Ectodermal cell (in vitro differentiated cells): ENCODE results near the gene GAL3ST2.

Experiments used
- H3K27ac ChIP-seq: 2 replicates; pipeline ENCODE4 v1.7.0; 2013; ENCODE audit warnings: mild to moderate bottlenecking, low read depth, low read length; ENCODE audit not compliant: insufficient read depth, poor library complexity, severe bottlenecking
- H3K27me3 ChIP-seq: 2 replicates; pipeline ENCODE4 v1.7.0; 2013; ENCODE audit warnings: mild to moderate bottlenecking, low read length; ENCODE audit not compliant: insufficient read depth, control insufficient read depth, poor library complexity, severe bottlenecking
- H3K36me3 ChIP-seq: one replicate; pipeline ENCODE4 v1.7.0; 2013; ENCODE audit warnings: low read length; ENCODE audit not compliant: control insufficient read depth, insufficient read depth
- H3K4me1 ChIP-seq: one replicate; pipeline ENCODE4 v1.7.0; 2013; ENCODE audit warnings: low read length; ENCODE audit not compliant: control insufficient read depth, insufficient read depth
- H3K4me3 ChIP-seq: 2 replicates; pipeline ENCODE4 v1.7.0; 2013; ENCODE audit warnings: low read depth, low read length, control low read depth; ENCODE audit not compliant: insufficient read depth
- H3K9me3 ChIP-seq: 2 replicates; pipeline ENCODE4 v1.7.0; 2013; ENCODE audit warnings: mild to moderate bottlenecking, low read length, moderate library complexity; ENCODE audit not compliant: control insufficient read depth
- WGBS, 2 experiments: methylation state at CpG; one replicate each; pipeline ENCODE4 v1.1.7; 2013; ENCODE audit warnings: missing lambda C conversion rate in 2 of 2; 5-methylcytosine and 5-hydroxymethylcytosine counted together

Gene GAL3ST2

DNA sequence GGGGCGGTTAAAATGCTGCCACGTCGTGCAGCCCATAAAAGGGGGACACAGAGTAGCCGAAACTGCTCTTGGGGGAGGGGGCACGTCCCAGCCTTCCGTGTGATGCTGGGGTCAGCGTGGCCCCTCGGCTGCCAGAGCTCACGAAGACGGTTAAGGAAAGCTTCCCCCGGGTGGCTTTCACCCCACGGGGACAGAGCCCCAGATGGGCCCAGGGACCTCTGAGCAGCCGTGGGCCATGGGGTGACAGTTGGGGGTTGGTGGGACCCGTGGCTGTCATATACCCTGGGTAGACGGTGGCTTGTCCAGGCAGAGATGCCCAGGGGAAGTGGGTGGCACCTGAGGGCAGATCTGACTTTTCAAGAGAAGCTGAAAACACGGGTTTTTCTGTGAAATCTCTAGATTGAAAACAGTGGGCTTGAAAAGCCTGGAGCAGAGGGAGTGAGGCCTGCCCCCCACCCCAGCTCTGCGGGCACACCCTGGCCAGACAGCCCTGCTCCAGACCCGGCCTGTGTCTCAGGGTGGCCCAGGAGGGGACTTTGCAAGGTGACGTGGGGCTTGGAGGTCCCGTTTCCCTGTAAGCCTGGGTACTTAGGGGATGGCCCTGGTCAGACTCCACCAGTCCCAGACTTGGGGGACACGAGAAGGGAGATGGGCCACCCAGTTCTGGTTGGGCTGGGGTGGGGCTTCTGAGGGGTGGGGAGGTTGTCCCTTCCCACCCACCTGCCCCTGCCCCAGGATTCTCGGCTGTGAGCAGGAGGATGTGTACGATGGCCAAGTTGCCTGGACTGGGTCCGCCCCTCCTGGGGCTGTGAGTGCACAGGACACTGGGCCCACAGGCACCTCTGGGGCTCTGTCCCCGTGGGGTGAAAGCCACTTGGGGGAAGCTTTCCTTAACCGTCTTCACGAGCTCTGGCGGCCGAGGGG, 33.0 kb downstream of the GAL3ST2 start:
- Histone ChIP-seq H3K4me3 (no peak overlapping the region), H3K27ac (no peak overlapping the region), H3K9me3 (no peaks in the 10 kb centered on the region), H3K36me3 (no peaks in the 10 kb centered on the region), H3K27me3 (peaks cover 4% of the 10 kb centered on the region), H3K4me1 (peaks cover 23% of the 10 kb centered on the region)
- WGBS, 2 experiments: 88 to 89% methylated on average over 29 of the region's 29 CpGs

DNA sequence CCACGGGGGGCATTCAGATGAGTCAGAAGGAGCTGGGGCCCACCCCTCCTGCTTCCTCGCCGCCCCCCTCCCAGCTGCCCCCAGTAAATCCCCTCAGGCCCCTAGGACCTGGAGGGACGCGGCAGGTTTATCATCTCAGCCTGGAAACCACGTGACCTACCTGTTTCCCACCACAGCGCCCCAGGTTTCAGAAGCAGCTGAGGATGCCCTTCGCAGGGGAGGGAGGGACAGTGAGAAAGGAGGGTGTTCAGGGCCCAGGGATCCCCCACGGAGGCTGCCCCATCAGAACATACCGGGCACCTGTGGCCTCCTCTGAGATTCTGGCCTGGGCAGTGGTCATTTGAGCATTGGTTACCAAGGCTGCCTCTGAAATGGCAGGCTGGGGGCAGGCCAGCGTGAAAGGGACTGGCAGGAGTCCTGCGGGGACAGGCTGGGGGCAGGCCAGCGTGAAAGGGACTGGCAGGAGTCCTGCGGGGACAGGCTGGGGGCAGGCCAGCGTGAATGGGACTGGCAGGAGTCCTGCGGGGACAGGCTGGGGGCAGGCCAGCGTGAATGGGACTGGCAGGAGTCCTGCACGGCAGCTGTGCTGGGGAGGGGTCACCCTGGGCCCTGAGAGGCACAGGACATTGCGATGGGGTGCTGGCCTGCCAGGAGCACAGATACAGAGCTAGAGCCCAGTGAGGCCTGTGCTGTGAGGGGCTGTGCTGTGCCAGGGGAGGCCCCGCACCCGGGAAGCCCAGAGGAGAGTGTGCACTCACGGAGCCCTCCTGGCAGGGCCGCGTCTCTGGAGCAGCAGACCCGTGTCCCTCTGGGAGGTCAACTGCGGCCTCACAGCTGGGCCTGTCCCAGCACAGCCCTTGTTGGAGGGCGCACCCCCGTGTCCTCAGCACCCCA, 33.9 kb downstream of the GAL3ST2 start:
- Histone ChIP-seq H3K36me3 (no peaks in the 10 kb centered on the region), H3K9me3 (no peaks in the 10 kb centered on the region), H3K4me1 (peaks cover 25% of the 10 kb centered on the region), H3K27ac (no peak overlapping the region), H3K27me3 (no peaks in the 10 kb centered on the region), H3K4me3 (no peak overlapping the region)
- WGBS, 2 experiments: 71 to 75% methylated on average over 28 of the region's 28 CpGs

DNA sequence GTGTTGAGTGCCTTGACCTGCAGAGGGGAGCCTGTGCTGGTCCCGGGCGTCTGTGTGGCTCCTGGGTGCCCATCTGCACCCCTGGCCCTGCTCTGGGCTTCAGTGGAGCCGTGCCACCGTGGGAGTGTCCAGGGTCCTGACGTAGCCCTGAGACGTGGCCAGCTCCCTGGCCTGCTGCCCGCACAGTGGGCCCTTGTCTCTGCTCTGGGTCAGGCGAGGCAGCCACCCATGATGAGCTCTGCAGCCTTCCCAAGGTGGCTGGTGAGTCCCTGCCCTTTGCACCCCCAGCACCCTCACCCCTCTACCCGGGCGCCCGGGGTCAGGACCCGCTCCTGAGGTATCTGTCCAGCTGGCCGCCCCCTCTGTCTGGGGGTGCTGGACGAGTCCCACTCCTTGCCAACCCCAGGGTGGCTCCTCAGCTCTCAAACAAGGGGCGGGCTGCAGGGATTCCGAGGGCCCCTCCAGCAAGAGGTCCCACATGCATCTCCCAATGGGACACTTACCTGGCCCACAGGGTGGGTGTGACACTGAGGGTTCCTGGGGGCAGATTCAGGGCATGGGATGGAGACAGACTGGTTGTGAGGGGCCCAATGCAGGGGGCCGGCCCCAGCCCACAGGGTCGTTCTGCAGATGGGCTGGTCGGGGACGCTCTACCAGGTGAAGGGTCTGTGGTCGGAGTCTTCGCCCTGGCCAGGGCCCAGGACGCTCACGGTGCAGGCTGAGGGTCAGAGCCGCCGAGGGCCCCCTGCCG, 34.8 kb downstream of the GAL3ST2 start:
- no peaks in the 10 kb centered on the region for H3K9me3 ChIP-seq
- H3K27ac ChIP-seq: no peak overlapping the region
- no peaks in the 10 kb centered on the region for H3K27me3 ChIP-seq
- no peaks in the 10 kb centered on the region for H3K36me3 ChIP-seq
- 93 to 94% methylated on average over 27 of the region's 27 CpGs for WGBS, 2 experiments
- H3K4me1 ChIP-seq: peaks cover 28% of the 10 kb centered on the region
- H3K4me3 ChIP-seq: no peak overlapping the region

DNA sequence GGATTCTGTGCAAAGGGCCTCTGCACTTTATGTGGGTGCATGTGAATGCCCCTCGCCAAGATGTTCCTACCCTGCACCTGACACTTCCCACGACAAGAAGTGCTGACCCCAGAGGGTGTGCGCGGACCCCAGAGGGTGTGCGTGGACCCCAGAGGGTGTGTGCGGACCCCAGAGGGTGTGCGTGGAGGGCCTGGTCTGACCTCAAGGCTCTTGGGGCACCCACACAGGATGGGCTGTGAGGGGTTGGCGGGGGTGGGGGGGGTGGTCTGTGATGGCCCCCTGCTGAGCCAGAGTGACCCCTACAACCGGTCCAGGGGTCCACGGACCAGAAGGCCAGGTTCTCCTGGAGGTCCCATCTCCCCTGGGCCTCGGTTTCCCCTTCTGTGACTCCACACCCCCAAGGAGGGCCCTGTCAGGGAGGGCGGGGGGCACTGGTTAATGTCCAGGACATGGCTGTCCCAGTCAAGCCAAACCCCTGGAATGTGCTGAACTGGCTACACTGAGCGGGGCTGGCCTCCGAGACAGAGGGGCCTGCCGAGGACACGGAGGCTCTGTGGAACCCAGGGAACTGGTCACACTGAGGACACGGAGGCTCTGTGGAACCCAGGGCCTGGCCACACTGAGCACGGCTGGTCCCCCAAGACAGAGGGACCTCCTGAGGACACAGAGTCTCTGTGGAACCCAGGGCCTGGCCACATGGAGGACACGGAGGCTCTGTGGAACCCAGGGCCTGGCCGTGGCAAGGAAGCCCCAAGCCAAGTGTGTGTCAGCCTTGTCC, 35.5 kb downstream of the GAL3ST2 start:
- Histone ChIP-seq H3K9me3 (no peaks in the 10 kb centered on the region), H3K4me1 (peaks cover 28% of the 10 kb centered on the region), H3K27ac (no peak overlapping the region), H3K4me3 (no peak overlapping the region), H3K27me3 (no peaks in the 10 kb centered on the region), H3K36me3 (no peaks in the 10 kb centered on the region)
- WGBS, 2 experiments: 90 to 91% methylated on average over 20 of the region's 20 CpGs

DNA sequence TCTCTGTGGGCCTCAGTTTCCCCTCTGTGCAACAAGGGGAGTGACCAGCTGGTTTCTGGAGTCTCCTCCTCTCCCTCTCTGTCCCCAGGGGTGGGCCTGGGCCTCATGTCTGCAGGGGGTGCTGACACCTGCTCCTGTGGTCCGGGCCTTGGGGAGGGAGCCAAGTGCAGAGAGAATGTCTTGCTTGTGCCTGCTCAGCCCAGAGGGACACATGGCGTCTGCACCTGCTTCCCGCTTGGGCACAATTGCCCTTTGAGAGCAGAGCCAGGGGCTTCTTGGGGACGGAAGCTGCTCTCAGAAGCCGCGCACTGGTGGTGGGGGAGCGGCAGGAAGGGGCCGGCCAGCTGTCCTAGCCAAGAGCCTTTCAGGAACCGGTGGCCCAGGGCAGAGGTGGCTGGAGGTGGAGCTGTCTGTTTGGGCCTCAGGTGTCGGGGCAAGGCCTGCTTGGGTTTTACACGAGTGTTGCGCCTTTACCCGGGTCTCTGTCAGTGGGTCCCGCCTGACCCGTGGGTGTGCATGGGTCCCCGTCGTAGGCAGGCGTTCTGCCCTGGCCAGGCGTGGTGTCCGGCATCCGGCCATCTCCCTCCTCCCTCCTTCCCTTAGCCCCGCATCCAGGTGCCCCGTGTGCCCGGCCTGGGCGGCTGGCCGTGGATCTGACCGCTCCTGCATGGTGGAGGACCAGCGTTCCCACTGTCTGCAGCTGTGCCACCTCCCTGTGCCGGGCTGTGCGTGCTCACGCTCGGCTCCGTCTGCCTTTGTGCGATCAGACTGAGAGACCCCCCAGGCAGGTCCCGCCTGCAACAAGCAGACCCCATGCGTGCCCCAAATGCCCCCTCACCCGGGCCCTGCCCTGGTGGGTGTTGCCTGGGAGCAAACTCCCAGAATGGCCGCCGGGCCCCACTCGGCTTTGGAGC, 36.4 kb downstream of the GAL3ST2 start:
- WGBS, 2 experiments: 92% methylated on average over 40 of the region's 40 CpGs
- peaks cover 28% of the 10 kb centered on the region for H3K4me1 ChIP-seq

DNA sequence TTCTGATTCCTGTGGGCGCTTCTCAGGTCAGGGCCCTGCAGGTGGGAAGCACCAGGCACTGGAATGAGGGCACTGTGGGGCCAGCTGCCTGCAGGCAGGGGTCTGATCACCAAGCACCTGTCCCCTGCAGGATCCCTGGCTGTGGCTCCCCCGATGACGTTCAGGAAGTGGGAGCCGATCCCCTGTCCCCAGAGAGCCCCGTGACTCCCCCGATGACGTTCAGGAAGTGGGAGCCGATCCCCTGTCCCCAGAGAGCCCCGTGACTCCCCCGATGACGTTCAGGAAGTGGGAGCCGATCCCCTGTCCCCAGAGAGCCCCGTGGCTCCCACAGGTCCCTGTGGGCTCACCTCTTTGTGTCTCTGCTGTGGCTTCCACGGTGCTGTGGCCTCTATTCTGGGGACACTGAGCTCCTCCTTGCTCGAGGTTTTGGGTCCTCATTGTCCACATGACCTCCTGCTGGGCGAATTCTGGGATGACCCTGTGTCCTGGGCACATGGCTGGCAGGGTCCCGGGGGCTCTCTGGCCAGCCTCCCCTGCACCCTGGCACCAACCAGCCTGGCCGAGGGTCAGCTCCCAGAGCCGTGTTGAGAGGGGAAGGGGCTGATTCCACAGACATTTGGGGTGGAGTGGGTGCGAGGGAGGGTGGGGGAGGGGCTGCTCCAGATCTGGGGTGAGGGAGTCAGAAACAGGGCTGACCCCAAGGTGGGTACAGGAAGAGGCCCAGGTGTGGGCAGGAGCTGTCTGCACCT, 37.2 kb downstream of the GAL3ST2 start:
- Histone ChIP-seq H3K9me3 (no peaks in the 10 kb centered on the region), H3K27me3 (no peaks in the 10 kb centered on the region), H3K27ac (no peak overlapping the region), H3K36me3 (no peaks in the 10 kb centered on the region), H3K4me3 (no peak overlapping the region), H3K4me1 (peaks cover 23% of the 10 kb centered on the region)
- WGBS, 2 experiments: 86 to 88% methylated on average over 20 of the region's 20 CpGs

More for the DNA sequence above, 36.4 kb downstream of the GAL3ST2 start:
- Histone ChIP-seq H3K4me3 (no peak overlapping the region), H3K27me3 (no peaks in the 10 kb centered on the region), H3K27ac (no peak overlapping the region), H3K36me3 (no peaks in the 10 kb centered on the region), H3K9me3 (no peaks in the 10 kb centered on the region)

DNA sequence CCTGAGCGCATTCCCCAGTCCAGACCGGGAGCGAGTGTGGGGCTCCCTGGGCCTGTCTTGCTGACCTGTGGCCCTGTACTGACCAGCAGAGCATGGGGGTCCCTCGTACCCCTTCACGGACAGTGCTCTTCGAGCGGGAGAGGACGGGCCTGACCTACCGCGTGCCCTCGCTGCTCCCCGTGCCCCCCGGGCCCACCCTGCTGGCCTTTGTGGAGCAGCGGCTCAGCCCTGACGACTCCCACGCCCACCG, 37.7 kb downstream of the GAL3ST2 start:
- peaks cover 23% of the 10 kb centered on the region for H3K4me1 ChIP-seq
- WGBS, 2 experiments: 93 to 94% methylated on average over 17 of the region's 17 CpGs
- no peaks in the 10 kb centered on the region for H3K36me3 ChIP-seq
- no peaks in the 10 kb centered on the region for H3K9me3 ChIP-seq
- H3K4me3 ChIP-seq: no peak overlapping the region
- no peak overlapping the region for H3K27ac ChIP-seq
- H3K27me3 ChIP-seq: no peaks in the 10 kb centered on the region

DNA sequence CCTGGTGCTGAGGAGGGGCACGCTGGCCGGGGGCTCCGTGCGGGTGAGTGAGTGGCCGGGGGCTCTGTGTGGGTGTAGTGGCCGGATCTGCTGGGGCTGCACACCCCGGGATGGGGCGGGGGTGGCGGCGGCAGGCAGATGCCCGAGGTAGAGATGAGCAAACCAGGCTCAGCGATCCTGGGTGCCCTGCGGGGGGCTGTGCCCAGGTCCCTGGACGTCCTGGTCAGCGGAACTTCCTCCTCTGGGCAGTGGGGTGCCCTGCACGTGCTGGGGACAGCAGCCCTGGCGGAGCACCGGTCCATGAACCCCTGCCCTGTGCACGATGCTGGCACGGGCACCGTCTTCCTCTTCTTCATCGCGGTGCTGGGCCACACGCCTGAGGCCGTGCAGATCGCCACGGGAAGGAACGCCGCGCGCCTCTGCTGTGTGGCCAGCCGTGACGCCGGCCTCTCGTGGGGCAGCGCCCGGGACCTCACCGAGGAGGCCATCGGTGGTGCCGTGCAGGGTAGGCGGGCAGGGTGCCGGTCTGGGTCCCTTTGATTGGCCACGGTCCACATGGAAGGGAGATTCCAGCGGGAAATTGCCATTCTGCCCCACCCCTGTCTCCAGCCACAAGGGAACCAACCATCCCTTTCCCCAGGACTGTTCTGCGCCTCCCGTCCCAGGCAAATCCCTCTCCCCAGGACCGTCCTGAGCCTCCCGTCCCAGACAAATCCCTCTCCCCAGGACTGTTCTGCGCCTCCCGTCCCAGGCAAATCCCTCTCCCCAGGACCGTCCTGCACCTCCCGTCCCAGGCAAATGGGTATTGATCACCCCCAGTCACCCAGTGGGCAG, 38.2 kb downstream of the GAL3ST2 start:
- WGBS, 2 experiments: 89 to 90% methylated on average over 52 of the region's 52 CpGs
- no peaks in the 10 kb centered on the region for H3K36me3 ChIP-seq
- peaks cover 19% of the 10 kb centered on the region for H3K4me1 ChIP-seq
- H3K4me3 ChIP-seq: no peak overlapping the region
- no peaks in the 10 kb centered on the region for H3K27me3 ChIP-seq
- no peaks in the 10 kb centered on the region for H3K9me3 ChIP-seq
- no peak overlapping the region for H3K27ac ChIP-seq
